Neural cell (in vitro differentiated cells): ENCODE measurements around the gene ZDHHC8.

ENCODE experiments used
- EP300 ChIP-seq: fragments of 450-650 bp; conservative IDR thresholded peaks from 2 replicates; pipeline ENCODE4 v1.6.1; 2014; ENCODE audit warnings: antibody characterized with exemption, mild to moderate bottlenecking, moderate library complexity; ENCODE audit not compliant: poor library complexity, severe bottlenecking
- POLR2AphosphoS5 ChIP-seq: IDR thresholded peaks from 2 replicates; pipeline ENCODE4 v1.6.1; 2012
- RAD21 ChIP-seq: fragments of 450-650 bp; conservative IDR thresholded peaks from 2 replicates; pipeline ENCODE4 v1.6.1; 2014; ENCODE audit warnings: antibody characterized with exemption, mild to moderate bottlenecking, moderate library complexity
- SMC3 ChIP-seq: fragments of 450-650 bp; conservative IDR thresholded peaks from 2 replicates; pipeline ENCODE4 v1.6.1; 2014; ENCODE audit warnings: antibody characterized with exemption, mild to moderate bottlenecking, moderate library complexity; ENCODE audit not compliant: poor library complexity
- TF ChIP-seq, protein P1 (sequence below): fragments of 450-650 bp; IDR thresholded peaks from 2 replicates; pipeline ENCODE4 v1.5.1; 2014; ENCODE audit warnings: antibody characterized with exemption, mild to moderate bottlenecking, moderate library complexity; ENCODE audit not compliant: poor library complexity, severe bottlenecking

GRCh38 chr22:20185750-20186149 lies 54.1 kb downstream of the ZDHHC8 start:
- TF ChIP-seq, protein P1, sequence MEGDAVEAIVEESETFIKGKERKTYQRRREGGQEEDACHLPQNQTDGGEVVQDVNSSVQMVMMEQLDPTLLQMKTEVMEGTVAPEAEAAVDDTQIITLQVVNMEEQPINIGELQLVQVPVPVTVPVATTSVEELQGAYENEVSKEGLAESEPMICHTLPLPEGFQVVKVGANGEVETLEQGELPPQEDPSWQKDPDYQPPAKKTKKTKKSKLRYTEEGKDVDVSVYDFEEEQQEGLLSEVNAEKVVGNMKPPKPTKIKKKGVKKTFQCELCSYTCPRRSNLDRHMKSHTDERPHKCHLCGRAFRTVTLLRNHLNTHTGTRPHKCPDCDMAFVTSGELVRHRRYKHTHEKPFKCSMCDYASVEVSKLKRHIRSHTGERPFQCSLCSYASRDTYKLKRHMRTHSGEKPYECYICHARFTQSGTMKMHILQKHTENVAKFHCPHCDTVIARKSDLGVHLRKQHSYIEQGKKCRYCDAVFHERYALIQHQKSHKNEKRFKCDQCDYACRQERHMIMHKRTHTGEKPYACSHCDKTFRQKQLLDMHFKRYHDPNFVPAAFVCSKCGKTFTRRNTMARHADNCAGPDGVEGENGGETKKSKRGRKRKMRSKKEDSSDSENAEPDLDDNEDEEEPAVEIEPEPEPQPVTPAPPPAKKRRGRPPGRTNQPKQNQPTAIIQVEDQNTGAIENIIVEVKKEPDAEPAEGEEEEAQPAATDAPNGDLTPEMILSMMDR, result no peak
- TF ChIP-seq RAD21, result no peak
- no peak for TF ChIP-seq POLR2AphosphoS5
- no peak for TF ChIP-seq EP300
- TF ChIP-seq SMC3, result no peak
